HFF-Myc (cell line): ENCODE data around the gene OXSR1.
"Not testable (repeated sequence)": the region's sequence is repeated elsewhere in the genome, so short reads cannot be mapped to it uniquely, and the experiment has no call there.

Experiments used
- DNase-seq: peaks from one replicate; pipeline ENCODE4 v3.0.0-alpha.2; 2011; ENCODE audit warnings: low read depth; ENCODE audit errors: extremely low read depth
- H3K4me3 ChIP-seq: replicated peaks from 2 replicates; pipeline ENCODE4 v1.5.1; 2011; ENCODE audit warnings: low read depth, mild to moderate bottlenecking, control low read depth, low read length
- CTCF ChIP-seq: IDR thresholded peaks from 2 replicates; pipeline ENCODE4 v1.5.1; 2012; ENCODE audit warnings: mild to moderate bottlenecking, low read depth, low read length, control low read depth; ENCODE audit errors: missing control alignments

Gene OXSR1

GRCh38 chr3:38169027-38169317 lies 3.6 kb downstream of the OXSR1 start:
- no peak for DNase-seq
- no peak for TF ChIP-seq CTCF
- no peak overlapping the region for H3K4me3 ChIP-seq

GRCh38 chr3:38170722-38171121 lies 5.4 kb downstream of the OXSR1 start:
- TF ChIP-seq CTCF, result no peak
- no peak for DNase-seq
- no peak overlapping the region for H3K4me3 ChIP-seq

- H3K4me3 ChIP-seq, result no peak overlapping the region
- DNase-seq, result no peak
- no peak for TF ChIP-seq CTCF
These were observed 6.3 kb downstream of the OXSR1 start for GRCh38 chr3:38171622-38172021.

GRCh38 chr3:38173834-38174418 lies 8.6 kb downstream of the OXSR1 start:
- DNase-seq, result no peak
- no peak overlapping the region for H3K4me3 ChIP-seq
- TF ChIP-seq CTCF, result no peak

- no peak for TF ChIP-seq CTCF
- DNase-seq, result no peak
- H3K4me3 ChIP-seq, result no peak overlapping the region
These were observed 11.8 kb downstream of the OXSR1 start for GRCh38 chr3:38177181-38177580.

GRCh38 chr3:38186781-38187180 lies 21.4 kb downstream of the OXSR1 start:
- TF ChIP-seq CTCF, result no peak
- H3K4me3 ChIP-seq, result no peak overlapping the region
- no peak for DNase-seq

GRCh38 chr3:38190481-38190881 lies 25.1 kb downstream of the OXSR1 start:
- no peak for TF ChIP-seq CTCF
- H3K4me3 ChIP-seq, result no peak overlapping the region
- DNase-seq, result no peak

GRCh38 chr3:38202931-38203330 lies 37.6 kb downstream of the OXSR1 start:
- not testable (repeated sequence) for DNase-seq, H3K4me3 ChIP-seq
